SU-DHL-6 (cell line): Measurements from ENCODE around the gene RRP15.

Experiments
- H2AFZ ChIP-seq: fragments of 200-600 bp; sonication (generic); 2 replicates; pipeline ENCODE4 v1.6.1; 2014; ENCODE audit warnings: low read depth, mild to moderate bottlenecking, moderate library complexity, mixed read lengths, antibody characterized with exemption, low read length; ENCODE audit not compliant: severe bottlenecking
- H3F3A ChIP-seq: fragments of 200-600 bp; shearing (Covaris generic); 2 replicates; pipeline ENCODE4 v1.6.0; 2016; ENCODE audit warnings: antibody characterized with exemption, mild to moderate bottlenecking; ENCODE audit not compliant: insufficient read depth
- H3K27ac ChIP-seq: fragments of 200-600 bp; sonication (generic); 2 replicates; pipeline ENCODE4 v1.5.1; 2016; ENCODE audit warnings: low read depth, mild to moderate bottlenecking, low read length, moderate library complexity, mixed read lengths
- H3K27me3 ChIP-seq: fragments of 200-600 bp; sonication (generic), shearing (Covaris generic); 2 replicates; pipeline ENCODE4 v1.6.0; 2014; ENCODE audit warnings: mild to moderate bottlenecking, low read length
- H3K36me3 ChIP-seq: fragments of 200-600 bp; sonication (generic); 2 replicates; pipeline ENCODE4 v1.6.1; 2014; ENCODE audit warnings: mild to moderate bottlenecking, low read length, mixed read lengths
- H3K4me2 ChIP-seq: fragments of 300-600, 200-600 bp; shearing (Covaris generic), sonication (generic); 2 replicates; pipeline ENCODE4 v1.6.0; 2014; ENCODE audit warnings: low read length, low read depth, mild to moderate bottlenecking; ENCODE audit not compliant: poor library complexity, severe bottlenecking
- H3K4me3 ChIP-seq: fragments of 200-600 bp; sonication (generic); 2 replicates; pipeline ENCODE4 v1.5.1; 2014; ENCODE audit warnings: antibody characterized with exemption, low read length, mild to moderate bottlenecking, mixed read lengths; ENCODE audit not compliant: insufficient read depth, poor library complexity, severe bottlenecking
- H3K79me2 ChIP-seq: fragments of 200-600 bp; sonication (generic); 2 replicates; pipeline ENCODE4 v1.6.1; 2014; ENCODE audit warnings: mild to moderate bottlenecking, low read length, moderate library complexity; ENCODE audit not compliant: insufficient read depth
- H3K9ac ChIP-seq: fragments of 200-600 bp; sonication (generic); 2 replicates; pipeline ENCODE4 v1.7.0; 2014; ENCODE audit warnings: mild to moderate bottlenecking, low read length
- H3K9me2 ChIP-seq: fragments of 200-600 bp; sonication (generic); replicated peaks from 2 replicates; pipeline ENCODE4 v1.6.1; 2014; ENCODE audit warnings: low read length; ENCODE audit not compliant: insufficient read depth
- H3K9me3 ChIP-seq: fragments of 200-600 bp; sonication (generic); 2 replicates; pipeline ENCODE4 v1.6.1; 2014; ENCODE audit warnings: low read length, mixed read lengths; ENCODE audit not compliant: insufficient read depth
- H4K20me1 ChIP-seq: fragments of 200-600 bp; sonication (generic); 2 replicates; pipeline ENCODE4 v1.6.1; 2014; ENCODE audit warnings: low read depth, mild to moderate bottlenecking, antibody characterized with exemption, low read length, moderate library complexity, mixed read lengths
- CTCF ChIP-seq: fragments of 200-600 bp; sonication (generic); IDR thresholded peaks from one replicate; pipeline ENCODE4 v1.5.1; 2017; ENCODE audit warnings: antibody characterized with exemption, mild to moderate bottlenecking, low read length, moderate library complexity; ENCODE audit not compliant: insufficient read depth, poor library complexity, severe bottlenecking
- EZH2phosphoT487 ChIP-seq: fragments of 200-600 bp; sonication (generic), shearing (Covaris generic); conservative IDR thresholded peaks from 2 replicates; pipeline ENCODE4 v1.6.1; 2018; ENCODE audit warnings: mild to moderate bottlenecking, antibody characterized with exemption, low read length, moderate library complexity, mixed read lengths

Gene RRP15

DNA sequence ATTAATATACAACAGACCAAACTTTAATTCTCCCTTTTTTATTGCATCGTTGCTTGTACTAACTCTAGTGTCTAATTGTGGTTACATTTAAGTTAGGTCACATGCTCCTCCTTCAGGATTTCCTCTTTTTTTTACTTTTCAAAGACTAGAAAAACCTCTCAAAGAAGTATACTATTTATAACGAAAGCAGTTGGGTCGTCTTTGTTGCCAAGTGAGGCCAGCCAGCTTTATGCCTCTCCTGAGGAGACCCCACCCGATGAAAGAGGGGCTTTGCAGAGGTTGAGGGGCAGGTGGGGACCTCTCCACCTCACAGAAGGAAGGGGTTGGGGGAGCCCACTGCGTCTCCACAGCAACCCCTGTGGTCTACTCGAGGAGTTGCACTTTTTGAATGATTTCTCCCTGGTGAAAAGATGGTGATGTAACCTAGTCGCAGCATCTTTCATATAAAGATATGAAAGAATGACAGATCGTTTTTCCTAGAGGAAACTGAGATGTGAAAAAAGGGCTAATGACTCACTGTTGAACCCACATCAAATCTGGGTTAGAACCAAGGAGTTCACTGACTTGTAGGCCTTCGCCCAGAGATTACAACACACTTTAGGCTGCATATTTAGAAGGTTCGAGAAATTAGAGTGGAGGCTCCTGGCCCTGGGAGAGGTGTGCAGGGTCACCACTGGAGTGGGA, 66.4 kb downstream of the RRP15 start:
- Histone ChIP-seq H3K9ac (no peak overlapping the region), H3K9me2 (no peaks in the 10 kb centered on the region), H3K4me3 (no peak overlapping the region), H3K79me2 (no peaks in the 10 kb centered on the region), H3K4me2 (peak overlapping the region; percentile 2), H3K27me3 (no peaks in the 10 kb centered on the region), H3K27ac (no peak overlapping the region), H3K36me3 (no peaks in the 10 kb centered on the region), H3K9me3 (no peaks in the 10 kb centered on the region), H3F3A (no peaks in the 10 kb centered on the region), H4K20me1 (no peaks in the 10 kb centered on the region), H2AFZ (no peak overlapping the region)
- TF ChIP-seq EZH2phosphoT487: no peak
- no peak for TF ChIP-seq CTCF

DNA sequence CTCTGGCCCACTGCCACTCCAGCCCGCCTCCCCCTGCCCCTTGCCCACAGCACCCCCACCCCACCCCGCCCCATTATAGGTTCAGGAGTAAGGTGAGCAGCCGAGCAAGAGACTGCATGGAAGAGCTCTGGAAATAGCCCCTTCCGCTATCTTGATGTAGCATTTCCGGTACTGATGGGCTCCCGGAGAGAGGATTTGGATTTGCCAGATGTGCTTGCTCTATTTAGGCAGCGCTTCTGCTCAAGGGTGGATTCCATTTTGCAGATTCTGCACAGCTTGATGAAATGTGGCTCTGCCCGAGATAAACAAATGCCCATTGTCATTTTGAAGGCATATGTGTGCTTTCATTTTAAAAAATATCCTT, 67.0 kb downstream of the RRP15 start:
- Histone ChIP-seq H2AFZ (no peak overlapping the region), H4K20me1 (no peaks in the 10 kb centered on the region), H3K9me3 (no peaks in the 10 kb centered on the region), H3K9ac (no peak overlapping the region), H3K27ac (no peak overlapping the region), H3K79me2 (no peaks in the 10 kb centered on the region), H3K36me3 (no peaks in the 10 kb centered on the region), H3K4me3 (no peak overlapping the region), H3F3A (no peaks in the 10 kb centered on the region), H3K9me2 (no peaks in the 10 kb centered on the region), H3K4me2 (no peak overlapping the region), H3K27me3 (no peaks in the 10 kb centered on the region)
- TF ChIP-seq CTCF (no peak), EZH2phosphoT487 (no peak)

DNA sequence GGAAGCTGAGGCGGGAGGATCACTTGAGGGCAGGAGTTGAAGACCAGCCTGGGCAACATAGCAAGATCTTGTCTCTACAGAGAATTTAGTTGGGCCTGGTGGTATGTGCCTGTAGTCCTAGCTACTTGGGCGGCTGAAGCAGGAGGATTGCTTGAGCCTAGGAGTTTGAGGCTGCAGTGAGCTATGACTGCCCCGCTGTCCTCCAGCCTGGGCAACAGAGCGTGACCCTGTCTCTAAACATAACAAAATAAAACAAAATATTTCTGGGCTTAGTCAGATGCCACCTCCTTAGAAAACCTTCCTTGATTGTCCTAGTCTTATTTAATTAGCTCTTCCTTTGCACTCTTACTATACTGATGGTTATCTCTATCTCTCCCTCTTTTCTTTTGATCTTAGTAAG, 68.6 kb downstream of the RRP15 start:
- Histone ChIP-seq H3K9me3 (no peaks in the 10 kb centered on the region), H3K27ac (no peak overlapping the region)

More for the DNA sequence above, 68.6 kb downstream of the RRP15 start:
- no peaks in the 10 kb centered on the region for H4K20me1 ChIP-seq
- no peak overlapping the region for H2AFZ ChIP-seq
- no peak overlapping the region for H3K4me2 ChIP-seq
- H3K27me3 ChIP-seq: no peaks in the 10 kb centered on the region
- no peaks in the 10 kb centered on the region for H3F3A ChIP-seq
- H3K36me3 ChIP-seq: no peaks in the 10 kb centered on the region
- H3K4me3 ChIP-seq: no peak overlapping the region
- no peaks in the 10 kb centered on the region for H3K79me2 ChIP-seq
- no peak for TF ChIP-seq EZH2phosphoT487
- no peak for TF ChIP-seq CTCF
- H3K9me2 ChIP-seq: no peaks in the 10 kb centered on the region
- no peak overlapping the region for H3K9ac ChIP-seq
